ENCODE data around the gene RALGAPA1. TPM values are rescaled to one million over a fixed set of nuclear protein-coding genes. Genes with fewer than 3 reads are reported as not detected.
"Not testable (repeated sequence)": the region's sequence is repeated elsewhere in the genome, so short reads cannot be mapped to it uniquely, and the experiment has no call there.

The RALGAPA1 gene
- total RNA-seq: 100 to 1,000 TPM in 2 of 4 donors, 10 to 100 TPM in 2; 44.1 to 138 (median 108) TPM

DNA sequence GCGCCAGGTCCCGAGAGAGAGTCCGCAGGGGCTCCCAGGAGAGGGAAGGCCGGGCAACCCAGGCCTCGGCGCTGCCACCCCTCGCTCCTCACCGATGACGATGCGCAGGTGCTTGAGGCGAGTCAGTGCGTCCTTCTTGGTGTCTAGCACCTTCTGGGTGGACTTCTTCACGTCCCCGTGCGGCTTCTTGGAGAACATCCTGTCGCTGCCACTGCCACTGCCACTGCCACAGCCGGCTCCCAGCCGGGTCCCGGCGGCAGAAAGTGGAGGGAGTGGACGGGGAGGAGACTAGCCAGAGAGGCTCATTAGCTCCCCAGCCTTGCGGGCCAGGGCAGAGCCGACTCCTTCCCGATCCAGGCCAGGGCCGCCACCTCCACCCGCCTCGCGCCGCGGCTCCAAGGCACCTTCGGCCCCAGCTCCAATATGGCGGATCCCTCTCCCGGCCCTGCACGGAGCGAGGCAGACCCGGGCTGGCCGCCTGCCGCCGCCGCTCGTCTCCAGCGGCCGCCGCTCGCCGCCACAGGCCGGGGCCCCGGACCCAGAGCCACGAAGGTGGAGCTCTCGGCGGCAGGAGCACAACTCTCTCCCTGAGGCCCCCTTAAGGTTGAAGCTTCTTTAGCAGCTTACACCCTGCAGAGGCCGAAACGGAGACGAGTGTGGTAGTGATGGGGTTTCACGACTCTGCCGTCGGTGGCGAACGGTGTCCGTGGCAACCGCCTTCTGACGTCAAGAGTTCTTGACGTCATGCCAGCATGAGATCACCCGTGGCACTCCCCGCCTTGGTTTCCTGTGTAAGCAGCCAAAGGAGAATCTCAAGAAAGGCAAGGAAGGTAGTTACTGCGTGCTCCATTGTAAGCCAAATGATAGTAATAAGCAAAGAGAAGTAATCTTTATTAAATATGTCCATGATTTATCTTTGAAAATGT lies at the start of gene RALGAPA1:
Gene RALGAPA1, minus strand, starts transcription at position 658 of the 926 bp plus-strand sequence. Its CDS starts 460 bp downstream, at position 198.
- H3K36me3 ChIP-seq; H3K4me1 ChIP-seq; intact Hi-C loops (cut with DNase I; ENCODE audit: low total_unique reads); H3K27me3 ChIP-seq; H3K9me3 ChIP-seq: not testable (repeated sequence)
- peak; percentile 91 to 95 for TF ChIP-seq POLR2A (IDR thresholded peaks at IDR 0.05)
- TF ChIP-seq, protein P1, sequence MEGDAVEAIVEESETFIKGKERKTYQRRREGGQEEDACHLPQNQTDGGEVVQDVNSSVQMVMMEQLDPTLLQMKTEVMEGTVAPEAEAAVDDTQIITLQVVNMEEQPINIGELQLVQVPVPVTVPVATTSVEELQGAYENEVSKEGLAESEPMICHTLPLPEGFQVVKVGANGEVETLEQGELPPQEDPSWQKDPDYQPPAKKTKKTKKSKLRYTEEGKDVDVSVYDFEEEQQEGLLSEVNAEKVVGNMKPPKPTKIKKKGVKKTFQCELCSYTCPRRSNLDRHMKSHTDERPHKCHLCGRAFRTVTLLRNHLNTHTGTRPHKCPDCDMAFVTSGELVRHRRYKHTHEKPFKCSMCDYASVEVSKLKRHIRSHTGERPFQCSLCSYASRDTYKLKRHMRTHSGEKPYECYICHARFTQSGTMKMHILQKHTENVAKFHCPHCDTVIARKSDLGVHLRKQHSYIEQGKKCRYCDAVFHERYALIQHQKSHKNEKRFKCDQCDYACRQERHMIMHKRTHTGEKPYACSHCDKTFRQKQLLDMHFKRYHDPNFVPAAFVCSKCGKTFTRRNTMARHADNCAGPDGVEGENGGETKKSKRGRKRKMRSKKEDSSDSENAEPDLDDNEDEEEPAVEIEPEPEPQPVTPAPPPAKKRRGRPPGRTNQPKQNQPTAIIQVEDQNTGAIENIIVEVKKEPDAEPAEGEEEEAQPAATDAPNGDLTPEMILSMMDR (IDR thresholded peaks at IDR 0.05): peak in 3 of 4 experiments; percentile 39 to 69 (median 54)
- peak; percentile 95 to 96 for DNase-seq
- H3K4me3 ChIP-seq: peak within 1 kb of the TSS; percentile 64 to 70
- peak within 1 kb of the TSS; percentile 87 for H3K27ac ChIP-seq

DNA sequence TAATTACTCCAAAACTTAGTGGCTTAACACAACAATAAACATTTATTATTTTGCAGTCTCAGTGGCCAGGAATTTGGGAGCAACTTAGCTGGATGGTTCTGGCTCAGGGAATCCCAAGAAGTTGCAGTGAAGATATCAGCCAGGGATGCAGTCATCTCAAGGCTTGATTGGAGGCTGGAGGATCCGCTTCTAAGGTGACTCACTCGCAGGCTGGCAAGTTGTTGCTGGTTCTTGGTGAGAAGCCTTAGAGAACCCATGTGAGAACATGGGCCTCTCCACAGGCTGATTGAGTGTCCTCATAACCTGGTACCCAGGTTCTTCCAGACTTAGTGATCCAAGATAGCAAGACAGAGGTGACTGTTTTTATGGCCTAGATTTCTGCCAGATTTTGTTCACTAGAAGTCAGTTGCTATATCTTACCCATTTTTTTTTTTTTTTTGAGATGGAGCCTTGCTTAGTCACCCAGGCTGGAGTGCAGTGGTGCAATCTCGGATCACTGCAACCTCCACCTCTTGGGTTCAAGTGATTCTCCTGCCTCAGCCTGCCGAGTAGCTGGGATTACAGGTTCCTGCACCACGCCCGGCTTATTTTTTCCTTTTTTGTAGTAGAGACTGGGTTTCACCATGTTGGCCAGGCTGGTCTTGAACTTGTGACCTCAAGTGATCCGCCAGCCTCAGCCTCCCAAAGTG lies 49.6 kb upstream of the RALGAPA1 start:
- no peak overlapping the region for H3K27ac ChIP-seq
- TF ChIP-seq, protein P1 (IDR thresholded peaks at IDR 0.05): no peak
- TF ChIP-seq POLR2A (IDR thresholded peaks at IDR 0.05): no peak
- H3K9me3 ChIP-seq: no peaks in the 10 kb centered on the region
- no peak for DNase-seq
- H3K4me1 ChIP-seq: no peaks in the 10 kb centered on the region
- no peak overlapping the region for H3K4me3 ChIP-seq
- H3K36me3 ChIP-seq: no peaks in the 10 kb centered on the region
- intact Hi-C loops (cut with DNase I; ENCODE audit: low total_unique reads): no loop called here
- no peaks in the 10 kb centered on the region for H3K27me3 ChIP-seq

DNA sequence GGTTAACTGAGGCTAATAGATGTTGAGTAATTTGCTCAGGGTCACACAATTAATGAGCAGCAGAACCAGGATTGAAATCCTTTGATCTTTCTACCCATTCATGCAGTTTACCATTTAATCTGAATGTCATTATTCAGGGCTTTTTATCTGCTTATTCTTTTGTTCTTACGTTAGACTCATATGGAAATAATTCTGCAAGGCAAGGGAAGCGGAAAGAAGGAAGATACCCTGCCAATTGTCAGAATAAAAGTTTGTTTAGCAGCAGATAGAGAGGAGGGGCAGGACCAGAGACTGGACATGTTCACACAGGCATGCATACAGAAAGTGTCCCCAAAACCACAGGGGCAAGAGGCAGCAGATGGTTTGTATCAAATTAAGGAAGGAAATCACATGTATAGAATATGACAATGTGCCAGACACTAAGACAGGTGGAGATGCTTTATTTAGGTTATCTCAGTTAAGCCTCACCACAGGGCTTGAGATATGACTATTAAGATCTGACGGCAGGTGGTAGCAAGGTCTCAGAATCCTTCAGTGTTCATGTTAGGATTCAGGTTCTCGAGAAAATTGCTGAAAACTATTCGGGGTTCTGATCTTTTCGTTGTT lies 46.9 kb upstream of the RALGAPA1 start:
- Histone ChIP-seq H3K9me3 (no peaks in the 10 kb centered on the region), H3K4me1 (no peaks in the 10 kb centered on the region), H3K27ac (no peak overlapping the region), H3K27me3 (no peaks in the 10 kb centered on the region), H3K36me3 (no peaks in the 10 kb centered on the region), H3K4me3 (no peak overlapping the region)
- TF ChIP-seq POLR2A (IDR thresholded peaks at IDR 0.05): no peak
- TF ChIP-seq, protein P1 (IDR thresholded peaks at IDR 0.05): no peak
- DNase-seq: no peak
- intact Hi-C loops (cut with DNase I; ENCODE audit: low total_unique reads): no loop called here

DNA sequence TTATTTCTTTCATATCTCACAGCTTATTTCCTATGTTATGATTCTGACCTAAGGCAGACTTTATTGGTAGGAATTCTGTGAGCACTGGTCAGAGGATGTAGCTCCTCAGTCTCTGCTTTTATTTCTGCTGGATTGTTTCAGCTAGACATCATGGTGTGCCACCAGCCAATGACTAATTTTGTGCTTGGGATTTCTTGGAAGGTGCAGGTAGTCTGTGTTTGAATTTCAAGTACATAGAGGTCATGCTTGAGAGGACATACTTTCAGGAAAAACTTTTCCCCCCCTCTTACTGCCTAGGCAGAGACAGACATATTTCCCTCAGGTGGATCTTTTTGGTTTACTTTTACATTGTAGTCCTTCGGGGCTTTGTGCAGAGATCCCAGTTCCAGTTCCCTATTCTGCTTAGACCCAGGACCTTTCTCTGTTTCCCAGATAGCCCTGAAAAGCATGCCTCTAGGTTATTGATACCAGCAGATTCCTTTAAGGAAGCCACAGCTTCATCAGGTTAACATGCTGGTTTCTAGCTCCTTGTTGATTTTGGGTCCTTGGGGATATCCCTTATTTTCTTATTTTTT lies 45.7 kb upstream of the RALGAPA1 start:
- H3K4me3 ChIP-seq: no peak overlapping the region
- H3K4me1 ChIP-seq: no peaks in the 10 kb centered on the region
- no peak for DNase-seq
- TF ChIP-seq, protein P1 (IDR thresholded peaks at IDR 0.05): no peak
- TF ChIP-seq POLR2A (IDR thresholded peaks at IDR 0.05): no peak
- no peak overlapping the region for H3K27ac ChIP-seq
- no peaks in the 10 kb centered on the region for H3K9me3 ChIP-seq
- no peaks in the 10 kb centered on the region for H3K27me3 ChIP-seq
- intact Hi-C loops (cut with DNase I; ENCODE audit: low total_unique reads): no loop called here
- no peaks in the 10 kb centered on the region for H3K36me3 ChIP-seq
